HG02852 (cell line): ENCODE data around the gene PNLDC1.
"Not testable (repeated sequence)": the region's sequence is repeated elsewhere in the genome, so short reads cannot be mapped to it uniquely, and the experiment has no call there.

ENCODE experiments used
- ATAC-seq: cut with Tn5 transposase; IDR thresholded peaks from one replicate; pipeline ENCODE4 v1.9.1; 2021; ENCODE audit warnings: mild to moderate bottlenecking, moderate library complexity; ENCODE audit not compliant: unreplicated experiment

The PNLDC1 gene

GRCh38 chr6:159819098-159819497 lies 19.0 kb downstream of the PNLDC1 start:
- no peak for ATAC-seq

GRCh38 chr6:159819932-159820640 lies 20.0 kb downstream of the PNLDC1 start:
- peak; percentile 58 for ATAC-seq

GRCh38 chr6:159821122-159821521 lies 21.0 kb downstream of the PNLDC1 start:
- no peak for ATAC-seq

GRCh38 chr6:159821726-159822125 lies 21.6 kb downstream of the PNLDC1 start:
- no peak for ATAC-seq

- ATAC-seq: no peak
Observed at GRCh38 chr6:159823953-159824352, 23.9 kb downstream of the PNLDC1 start.

GRCh38 chr6:159824690-159825089 lies 24.6 kb downstream of the PNLDC1 start:
- ATAC-seq: not testable (repeated sequence)

GRCh38 chr6:159826004-159826403 lies 25.9 kb downstream of the PNLDC1 start:
- no peak for ATAC-seq

- ATAC-seq: no peak
Observed at GRCh38 chr6:159826968-159827647, 27.0 kb downstream of the PNLDC1 start.

- ATAC-seq: no peak
Observed at GRCh38 chr6:159828074-159828473, 28.0 kb downstream of the PNLDC1 start.

GRCh38 chr6:159829526-159829925 lies 29.4 kb downstream of the PNLDC1 start:
- no peak for ATAC-seq

- ATAC-seq: no peak
Observed at GRCh38 chr6:159830501-159831372, 30.7 kb downstream of the PNLDC1 start.

GRCh38 chr6:159831373-159831679 lies 31.2 kb downstream of the PNLDC1 start:
- ATAC-seq: no peak

GRCh38 chr6:159832946-159833345 lies 32.9 kb downstream of the PNLDC1 start:
- no peak for ATAC-seq

- ATAC-seq: no peak
Observed at GRCh38 chr6:159833556-159833955, 33.5 kb downstream of the PNLDC1 start.

- ATAC-seq: no peak
Observed at GRCh38 chr6:159833997-159834603, 34.0 kb downstream of the PNLDC1 start.

- no peak for ATAC-seq
Observed at GRCh38 chr6:159836718-159837490, 36.8 kb downstream of the PNLDC1 start.

- ATAC-seq: no peak
Observed at GRCh38 chr6:159837511-159837910, 37.4 kb downstream of the PNLDC1 start.

- no peak for ATAC-seq
Observed at GRCh38 chr6:159838020-159838744, 38.1 kb downstream of the PNLDC1 start.

- ATAC-seq: no peak
Observed at GRCh38 chr6:159842035-159842434, 42.0 kb downstream of the PNLDC1 start.
